Right lobe of liver (tissue), 4 donors: ENCODE data around the gene FAM185A.

Source experiments
- POLR2A ChIP-seq: fragments of 450-650 bp; IDR thresholded peaks from one replicate; pipeline ENCODE4 v1.6.1; 2017; ENCODE audit warnings: antibody characterized with exemption, mild to moderate bottlenecking
- TF ChIP-seq, protein P1 (sequence below), 4 donors: fragments of 200-600 bp in 3 of 4; fragments of 450-650 bp in 1 of 4; IDR thresholded peaks; one replicate each; pipeline versions ENCODE4 v1.5.1 to v1.8.0; 2016 to 2022; ENCODE audit warnings: antibody characterized with exemption in 4 of 4, mild to moderate bottlenecking in 2 of 4
- donor health status: DM: no; HTN: no; CAD: no.
- donor health status: DM: no; HTN: no; CAD: no.
- donor health status: DM: no; HTN: yes; CAD: no.

DNA sequence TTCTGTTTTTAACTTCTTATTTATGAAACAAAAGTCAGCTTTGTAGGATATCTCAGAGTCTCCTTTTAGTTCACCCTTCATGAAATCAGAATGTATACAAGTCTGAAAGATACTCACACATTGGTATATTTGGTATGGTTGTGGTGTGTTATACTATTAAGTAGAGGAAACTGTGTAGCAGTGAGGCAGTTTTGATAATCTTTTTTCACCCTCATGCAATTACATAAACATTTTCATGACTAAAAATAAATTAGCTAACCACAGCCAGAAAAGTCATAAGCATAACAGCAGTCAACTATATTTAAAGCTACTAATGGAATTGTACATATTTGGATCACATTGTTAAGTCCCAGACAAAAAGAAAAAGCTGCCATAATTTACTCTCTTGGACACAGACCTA lies 62.1 kb downstream of the FAM185A start:
- TF ChIP-seq, protein P1, sequence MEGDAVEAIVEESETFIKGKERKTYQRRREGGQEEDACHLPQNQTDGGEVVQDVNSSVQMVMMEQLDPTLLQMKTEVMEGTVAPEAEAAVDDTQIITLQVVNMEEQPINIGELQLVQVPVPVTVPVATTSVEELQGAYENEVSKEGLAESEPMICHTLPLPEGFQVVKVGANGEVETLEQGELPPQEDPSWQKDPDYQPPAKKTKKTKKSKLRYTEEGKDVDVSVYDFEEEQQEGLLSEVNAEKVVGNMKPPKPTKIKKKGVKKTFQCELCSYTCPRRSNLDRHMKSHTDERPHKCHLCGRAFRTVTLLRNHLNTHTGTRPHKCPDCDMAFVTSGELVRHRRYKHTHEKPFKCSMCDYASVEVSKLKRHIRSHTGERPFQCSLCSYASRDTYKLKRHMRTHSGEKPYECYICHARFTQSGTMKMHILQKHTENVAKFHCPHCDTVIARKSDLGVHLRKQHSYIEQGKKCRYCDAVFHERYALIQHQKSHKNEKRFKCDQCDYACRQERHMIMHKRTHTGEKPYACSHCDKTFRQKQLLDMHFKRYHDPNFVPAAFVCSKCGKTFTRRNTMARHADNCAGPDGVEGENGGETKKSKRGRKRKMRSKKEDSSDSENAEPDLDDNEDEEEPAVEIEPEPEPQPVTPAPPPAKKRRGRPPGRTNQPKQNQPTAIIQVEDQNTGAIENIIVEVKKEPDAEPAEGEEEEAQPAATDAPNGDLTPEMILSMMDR (IDR thresholded peaks at IDR 0.05) = no peak
- no peak for TF ChIP-seq POLR2A
